ENCODE data around the gene POLE2.
"Not testable (repeated sequence)": the region's sequence is repeated elsewhere in the genome, so short reads cannot be mapped to it uniquely, and the experiment has no call there.

The POLE2 gene

DNA sequence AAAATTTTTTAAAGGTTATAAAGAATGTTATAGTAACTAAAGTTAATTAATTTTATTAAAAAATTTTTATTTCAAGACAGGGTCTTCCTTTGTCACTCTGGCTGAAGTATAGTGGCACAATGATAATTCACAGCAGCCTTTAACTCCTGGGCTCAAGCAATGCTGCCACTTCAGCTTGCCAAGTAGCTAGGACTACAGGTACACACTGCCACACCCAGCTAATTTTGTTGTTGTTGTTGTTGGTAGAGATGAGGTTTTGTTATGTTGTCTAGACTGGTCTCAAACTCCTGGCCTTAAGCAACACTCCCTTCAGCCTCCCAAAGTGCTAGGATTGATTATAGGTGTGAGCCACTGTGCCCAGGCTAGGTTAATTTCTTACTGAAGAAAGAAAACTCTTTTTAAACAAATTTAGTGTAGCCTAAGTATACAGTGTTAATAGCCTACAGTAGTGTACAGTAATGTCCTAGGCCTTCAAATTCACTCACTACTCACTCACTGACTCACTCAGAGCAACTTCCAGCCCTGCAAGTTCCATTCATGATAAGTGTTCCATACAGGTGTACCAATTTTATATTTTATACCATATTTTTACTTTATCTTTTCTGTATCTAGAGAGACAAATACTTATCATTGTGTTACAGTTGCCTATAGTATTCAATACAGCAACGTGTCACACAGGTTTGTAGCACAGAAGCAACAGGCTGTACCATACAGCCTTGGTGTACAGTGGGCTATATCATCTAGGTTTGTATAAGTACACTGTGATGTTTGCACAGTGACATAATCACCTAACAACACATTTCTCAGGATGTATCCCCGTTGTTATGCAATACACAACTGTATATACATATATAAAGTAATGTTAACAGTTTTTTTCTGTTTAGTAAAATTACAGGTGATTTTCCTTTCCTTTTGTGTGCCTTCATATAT, 28.2 kb downstream of the POLE2 start:
- no peak for DNase-seq

DNA sequence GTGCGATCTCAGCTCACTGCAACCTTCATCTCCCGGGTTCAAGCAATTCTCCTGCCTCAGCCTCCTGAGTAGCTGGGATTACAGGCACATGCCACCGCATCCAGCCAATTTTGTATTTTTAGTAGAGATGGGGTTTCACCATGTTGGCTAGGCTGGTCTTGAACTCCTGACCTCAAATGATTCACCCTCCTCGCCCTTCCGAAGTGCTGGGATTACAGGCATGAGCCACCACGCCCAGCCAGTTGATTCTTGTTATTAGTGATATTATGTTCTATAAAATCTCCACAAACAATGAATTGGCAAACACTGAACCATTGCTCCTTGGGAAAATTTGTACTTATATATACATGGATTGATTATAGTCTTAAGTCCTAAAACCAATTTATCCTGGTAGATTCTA, 30.5 kb downstream of the POLE2 start:
- DNase-seq, result not testable (repeated sequence)

DNA sequence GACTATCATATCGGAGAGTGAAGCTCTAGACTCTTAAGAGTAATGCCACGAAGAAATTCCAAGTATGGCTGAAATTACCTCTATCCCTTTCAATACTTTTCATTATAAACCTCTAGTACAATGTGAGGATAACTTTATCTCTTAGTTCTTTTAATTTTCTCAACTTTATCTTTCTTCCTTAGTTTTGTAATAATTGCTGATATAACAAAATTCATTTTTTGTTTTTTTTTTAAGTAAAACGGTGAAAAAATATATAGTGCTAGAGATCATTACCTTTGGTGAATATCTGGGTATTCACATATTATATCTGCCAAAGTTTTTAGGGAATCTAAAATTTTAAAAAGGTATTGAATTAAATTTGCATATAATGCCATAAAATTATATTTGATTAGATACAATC, 33.5 kb downstream of the POLE2 start:
- DNase-seq, result no peak

DNA sequence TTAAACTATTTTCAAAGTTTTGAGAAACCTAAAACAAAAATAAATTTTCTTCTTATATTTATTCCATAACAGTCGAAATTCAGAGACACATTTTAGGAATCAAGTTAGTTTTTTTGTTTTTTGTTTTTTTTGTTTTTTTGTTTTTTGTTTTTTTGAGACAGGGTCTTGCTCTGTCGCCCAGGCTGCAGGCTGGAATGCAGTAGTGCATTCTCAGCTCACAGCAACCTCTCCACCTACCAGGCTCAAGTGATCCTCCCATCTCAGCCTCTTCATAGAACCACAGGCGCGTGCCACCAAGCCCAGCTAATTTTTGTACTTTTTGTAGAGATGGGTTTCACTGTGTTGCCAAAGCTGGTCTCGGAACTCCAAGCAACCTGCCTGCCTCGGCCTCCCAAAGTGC, 34.5 kb downstream of the POLE2 start:
- DNase-seq, result no peak

DNA sequence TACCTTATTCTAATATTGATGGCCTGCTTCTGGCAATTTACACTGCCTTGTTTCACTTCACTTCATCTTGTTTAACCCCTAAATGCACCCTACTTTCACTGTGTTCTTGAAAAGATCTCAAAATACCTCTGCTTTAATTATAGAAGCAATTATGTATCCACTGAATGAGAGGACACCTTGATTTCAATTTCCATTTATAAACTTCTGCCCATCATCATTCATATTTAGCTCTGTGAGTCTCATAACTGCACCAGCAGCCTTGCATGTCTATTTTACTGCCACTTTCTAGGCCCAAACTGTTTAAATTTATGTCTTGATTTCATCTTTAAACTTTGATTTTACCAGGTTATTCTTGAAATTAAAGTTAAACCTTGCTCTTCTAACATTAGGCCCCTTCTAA, 45.9 kb downstream of the POLE2 start:
- DNase-seq, result no peak

DNA sequence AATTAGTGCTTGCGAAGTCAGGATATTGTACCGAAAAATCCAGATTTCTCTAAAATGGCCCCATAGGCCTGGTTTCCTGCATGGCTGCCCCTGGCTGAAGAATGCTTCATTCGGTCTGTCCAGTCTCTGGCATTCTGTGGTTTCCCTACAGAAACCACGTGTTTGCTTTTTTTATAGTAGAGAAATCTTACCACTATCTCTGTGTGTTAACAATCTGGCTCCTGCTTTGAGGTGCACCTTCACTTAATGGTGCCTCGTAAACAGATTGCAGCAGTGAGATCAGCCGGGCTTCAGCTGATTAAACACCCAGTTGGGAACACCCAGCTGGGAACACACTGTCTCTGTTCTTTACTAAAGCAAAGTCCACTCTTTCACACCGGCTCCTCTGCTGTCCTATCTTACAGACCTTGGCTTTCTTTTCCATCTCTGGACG, 46.3 kb downstream of the POLE2 start:
- DNase-seq, result no peak

DNA sequence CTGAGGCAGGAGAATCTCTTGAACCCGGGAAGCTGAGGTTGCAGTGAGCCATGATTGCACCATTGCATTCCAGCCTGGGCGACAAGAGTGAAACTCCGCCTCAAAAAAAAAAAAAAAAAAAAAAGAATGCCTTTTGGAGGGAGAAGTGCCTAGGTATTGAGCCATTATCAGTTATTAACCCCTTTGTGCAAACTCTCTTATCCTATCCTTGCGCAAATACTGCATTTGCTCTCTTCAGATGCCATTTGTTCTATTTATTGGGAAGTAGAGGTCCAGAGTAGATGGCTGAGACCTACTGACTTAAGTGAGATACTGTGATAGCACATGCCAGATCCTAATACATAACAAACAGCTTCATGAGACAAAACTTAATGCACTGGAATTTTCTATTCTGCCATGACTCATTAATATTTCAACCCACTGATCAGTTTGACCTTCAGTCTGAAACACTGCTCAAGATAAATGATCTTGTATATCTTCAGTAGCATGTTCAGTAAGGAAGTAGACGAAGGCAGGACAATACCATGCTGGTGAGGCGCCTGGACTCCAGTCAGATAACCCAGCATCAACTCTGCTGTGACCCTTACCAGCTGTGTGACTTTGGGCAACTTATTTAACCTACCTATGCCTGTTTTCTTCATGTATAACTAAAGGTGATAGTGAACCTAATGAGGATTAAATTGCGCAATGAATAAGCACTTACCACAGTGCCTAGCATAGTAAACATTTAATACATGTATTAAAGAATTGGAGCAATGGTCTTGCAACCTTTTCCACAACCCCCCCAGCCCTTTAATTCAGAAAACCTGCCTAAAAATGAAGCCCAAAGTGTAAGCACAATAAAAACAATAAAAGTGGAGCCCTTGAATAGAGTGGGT, 47.2 kb downstream of the POLE2 start:
- no peak for DNase-seq

DNA sequence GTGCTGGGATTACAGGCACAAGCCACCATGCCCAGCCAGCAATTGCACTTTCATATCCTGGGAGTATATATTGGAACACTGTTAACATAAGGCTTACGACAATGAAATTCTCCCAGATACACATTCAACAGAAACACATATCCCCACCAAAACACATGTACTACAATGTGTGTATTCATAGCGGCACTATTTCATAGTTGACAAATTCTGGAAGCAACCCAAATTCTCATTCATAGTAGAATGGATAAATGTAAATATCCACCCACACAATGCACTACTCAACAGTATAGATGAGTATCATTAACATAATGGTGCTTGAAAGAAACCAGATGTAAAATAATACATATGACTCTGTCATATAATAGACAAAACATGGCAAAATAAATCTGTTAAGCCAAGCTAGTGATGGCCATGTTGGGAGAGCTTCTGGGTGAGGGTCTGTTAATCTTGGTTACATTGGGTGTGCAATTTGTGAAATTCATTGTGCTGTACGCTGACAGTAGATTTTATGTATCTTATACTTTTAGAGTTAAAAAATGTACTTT, 50.4 kb downstream of the POLE2 start:
- DNase-seq, result no peak

DNA sequence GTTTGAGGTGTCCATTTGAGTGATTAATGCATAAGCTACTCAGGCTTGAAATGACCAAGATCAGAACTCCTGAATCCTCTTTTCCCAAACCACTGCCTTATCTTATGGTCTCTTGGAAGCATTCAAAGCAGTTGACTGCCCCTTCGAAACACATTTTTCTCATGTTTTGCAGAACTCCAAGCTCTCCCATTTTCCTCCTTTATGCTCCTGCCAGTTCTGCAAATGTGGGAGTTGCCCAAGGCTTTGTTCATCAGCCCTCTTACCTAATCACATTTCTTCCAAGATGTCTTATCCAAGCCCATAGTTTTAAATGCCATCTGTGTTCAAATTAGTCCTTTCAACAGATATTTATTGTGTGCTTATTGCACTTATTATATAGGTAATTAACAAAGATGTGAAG, 51.1 kb downstream of the POLE2 start:
- no peak for DNase-seq

DNA sequence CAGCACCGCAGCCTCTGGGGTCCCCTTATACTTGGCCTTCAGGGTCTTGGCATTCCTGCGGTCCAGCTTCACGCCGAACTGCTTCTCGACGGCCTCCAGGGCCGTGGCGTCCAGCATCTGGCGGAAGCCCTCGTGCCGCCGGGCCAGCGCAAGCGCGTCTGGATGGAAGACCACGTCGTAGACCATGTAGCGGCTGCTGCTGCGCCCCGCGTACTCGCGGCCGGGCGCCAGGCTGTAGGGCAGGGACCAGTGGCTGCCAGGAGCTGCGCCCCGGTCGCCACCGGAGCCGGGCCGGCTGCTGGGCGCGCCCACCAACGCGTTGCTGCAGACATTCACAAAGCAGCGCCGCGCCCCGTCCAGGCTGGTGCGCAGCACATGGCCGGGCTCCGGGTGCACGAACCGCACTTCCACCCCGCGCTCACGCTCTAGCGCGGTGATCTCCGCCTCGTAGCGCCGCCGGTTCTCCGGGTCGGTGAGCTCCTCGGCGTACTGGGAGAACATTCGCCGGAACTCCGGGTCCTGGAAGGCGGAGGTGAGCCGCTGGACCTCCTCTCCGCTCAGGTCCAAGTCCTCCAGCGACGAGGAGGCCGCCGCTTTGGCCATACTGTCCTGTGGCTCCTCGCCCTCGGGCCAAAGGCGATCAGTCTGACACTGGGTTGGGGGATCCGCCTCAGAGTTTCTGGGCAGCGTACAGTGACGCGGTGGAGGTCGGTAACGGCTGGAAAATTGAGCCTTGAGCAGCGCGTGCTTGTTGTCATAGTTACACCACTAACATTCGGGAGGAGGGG, 53.3 kb downstream of the POLE2 start, which contains the start of gene DNAAF2:
TSS of gene DNAAF2 (minus strand) at position 698 of the 788 bp plus-strand sequence. CDS start at position 603, 95 bp downstream.
- DNase-seq, result no peak

DNA sequence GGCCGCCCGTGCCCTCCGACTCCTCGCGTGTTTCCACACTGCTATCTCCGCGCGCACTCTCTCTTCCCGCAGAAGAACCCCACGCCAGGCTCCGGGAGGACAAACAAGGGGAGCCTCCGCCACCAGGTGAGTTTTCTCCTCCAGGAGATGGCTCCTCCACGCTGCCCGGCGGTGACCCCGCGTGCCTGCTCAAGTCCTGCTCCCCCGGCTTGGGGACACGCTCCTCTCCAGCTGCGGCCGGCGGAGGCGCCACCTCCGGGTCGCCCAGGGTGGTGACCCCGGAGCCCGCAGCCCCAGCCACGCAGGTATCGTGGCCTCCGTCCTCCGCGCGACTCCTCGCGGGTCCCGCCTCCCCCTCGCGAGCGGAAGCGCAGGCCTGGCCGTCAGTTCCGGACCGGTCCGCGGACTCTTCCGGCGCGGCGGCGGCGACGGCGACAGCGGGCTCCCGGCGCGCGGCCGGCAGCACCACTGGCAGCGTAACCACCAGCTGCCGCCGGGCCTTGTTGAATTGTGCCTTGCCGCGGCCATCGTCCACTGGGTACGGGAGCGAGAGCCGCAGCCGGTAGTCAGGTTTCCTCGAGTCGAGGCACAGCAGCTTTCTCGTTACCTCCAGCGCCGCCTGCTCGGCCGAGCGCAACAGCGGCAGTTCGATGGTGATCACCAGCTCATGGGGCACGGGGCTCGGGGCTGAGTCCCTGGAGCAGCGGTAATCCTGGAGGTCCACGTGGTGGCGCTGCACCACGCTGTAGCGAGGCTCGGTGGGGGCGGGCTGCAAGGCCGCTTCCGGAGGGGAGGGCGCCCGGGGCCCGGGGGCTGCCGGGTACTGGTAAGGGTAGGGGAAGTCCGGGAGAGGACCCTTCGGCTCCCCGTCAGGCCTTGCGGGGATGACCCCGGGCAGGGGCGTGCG, 54.1 kb downstream of the POLE2 start:
- DNase-seq, result peak; percentile 63

DNA sequence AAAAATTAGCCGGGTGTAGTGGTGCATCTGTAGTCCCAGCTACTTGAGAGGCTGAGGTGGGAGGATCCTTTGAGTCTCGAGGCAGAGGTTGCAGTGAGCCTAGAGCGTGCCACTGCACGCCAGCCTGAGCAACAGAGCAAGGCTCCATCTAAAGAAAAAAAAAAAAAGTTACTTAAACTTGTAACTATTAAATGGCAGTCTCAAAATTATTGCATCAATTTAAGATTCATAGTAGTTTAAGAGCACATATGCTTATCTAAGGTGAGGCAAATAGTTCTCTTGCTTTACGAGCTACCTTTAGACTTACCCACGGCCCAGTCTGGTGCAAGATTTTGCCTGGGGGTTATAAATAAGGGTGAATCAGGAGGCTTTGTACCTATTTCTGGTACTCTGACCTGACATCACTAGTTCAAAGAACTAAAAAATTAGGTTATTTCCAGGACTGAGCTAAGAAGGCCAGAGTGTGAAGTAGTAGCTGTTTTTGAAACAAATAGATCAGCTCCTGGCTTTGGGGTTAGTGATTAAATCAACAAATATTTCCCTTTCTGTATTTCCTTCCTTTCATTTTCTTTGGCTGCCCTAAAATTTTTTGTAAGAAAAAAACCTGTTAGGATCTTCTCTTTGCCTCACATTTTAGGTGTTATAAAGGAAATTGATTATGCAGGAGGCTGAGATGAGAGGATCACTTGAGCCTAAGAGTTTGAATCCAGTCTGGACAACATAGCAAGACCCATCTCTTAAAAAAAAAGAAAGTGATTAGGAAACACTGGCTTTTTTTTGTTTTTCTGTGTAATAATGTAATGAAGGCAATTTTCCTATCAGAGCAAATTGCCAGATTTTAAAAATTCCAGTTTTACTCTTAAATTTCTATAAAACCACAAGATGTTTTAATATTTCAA, 63.8 kb downstream of the POLE2 start:
- DNase-seq, result no peak

DNA sequence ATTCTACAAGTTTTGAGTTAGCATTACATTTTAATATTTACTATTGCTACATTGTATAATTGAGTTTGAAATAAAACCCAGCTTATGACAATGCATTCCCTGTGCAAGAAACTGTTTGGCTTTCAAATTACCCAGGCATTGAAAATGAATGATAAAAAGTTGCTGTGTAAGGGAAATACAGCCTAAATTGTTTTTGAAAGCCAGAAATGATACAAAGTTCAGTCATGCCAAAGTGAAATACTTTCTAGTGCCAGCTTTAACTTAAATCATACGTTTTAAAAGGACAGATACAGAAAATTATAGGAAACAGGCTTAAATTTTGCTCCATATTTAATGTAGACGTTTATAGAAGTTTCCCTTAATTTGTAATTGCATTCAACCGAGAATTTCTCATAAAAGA, 64.6 kb downstream of the POLE2 start:
- DNase-seq, result no peak

DNA sequence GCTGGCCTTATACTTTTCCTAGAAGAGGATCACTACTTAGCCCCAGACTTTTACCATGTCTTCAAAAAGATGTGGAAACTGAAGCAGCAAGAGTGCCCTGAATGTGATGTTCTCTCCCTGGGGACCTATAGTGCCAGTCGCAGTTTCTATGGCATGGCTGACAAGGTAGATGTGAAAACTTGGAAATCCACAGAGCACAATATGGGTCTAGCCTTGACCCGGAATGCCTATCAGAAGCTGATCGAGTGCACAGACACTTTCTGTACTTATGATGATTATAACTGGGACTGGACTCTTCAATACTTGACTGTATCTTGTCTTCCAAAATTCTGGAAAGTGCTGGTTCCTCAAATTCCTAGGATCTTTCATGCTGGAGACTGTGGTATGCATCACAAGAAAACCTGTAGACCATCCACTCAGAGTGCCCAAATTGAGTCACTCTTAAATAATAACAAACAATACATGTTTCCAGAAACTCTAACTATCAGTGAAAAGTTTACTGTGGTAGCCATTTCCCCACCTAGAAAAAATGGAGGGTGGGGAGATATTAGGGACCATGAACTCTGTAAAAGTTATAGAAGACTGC, 65.9 kb downstream of the POLE2 start:
- DNase-seq, result no peak

DNA sequence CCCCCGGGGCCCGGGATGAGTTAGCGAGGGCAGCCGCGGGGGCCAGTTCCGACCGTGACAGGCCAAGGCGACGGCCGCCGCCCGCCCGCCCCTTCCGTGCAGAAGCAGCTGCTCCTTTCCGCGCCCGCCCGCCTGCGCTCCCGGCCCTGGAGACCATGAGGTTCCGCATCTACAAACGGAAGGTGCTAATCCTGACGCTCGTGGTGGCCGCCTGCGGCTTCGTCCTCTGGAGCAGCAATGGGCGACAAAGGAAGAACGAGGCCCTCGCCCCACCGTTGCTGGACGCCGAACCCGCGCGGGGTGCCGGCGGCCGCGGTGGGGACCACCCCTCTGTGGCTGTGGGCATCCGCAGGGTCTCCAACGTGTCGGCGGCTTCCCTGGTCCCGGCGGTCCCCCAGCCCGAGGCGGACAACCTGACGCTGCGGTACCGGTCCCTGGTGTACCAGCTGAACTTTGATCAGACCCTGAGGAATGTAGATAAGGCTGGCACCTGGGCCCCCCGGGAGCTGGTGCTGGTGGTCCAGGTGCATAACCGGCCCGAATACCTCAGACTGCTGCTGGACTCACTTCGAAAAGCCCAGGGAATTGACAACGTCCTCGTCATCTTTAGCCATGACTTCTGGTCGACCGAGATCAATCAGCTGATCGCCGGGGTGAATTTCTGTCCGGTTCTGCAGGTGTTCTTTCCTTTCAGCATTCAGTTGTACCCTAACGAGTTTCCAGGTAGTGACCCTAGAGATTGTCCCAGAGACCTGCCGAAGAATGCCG, 66.7 kb downstream of the POLE2 start:
- DNase-seq, result no peak

DNA sequence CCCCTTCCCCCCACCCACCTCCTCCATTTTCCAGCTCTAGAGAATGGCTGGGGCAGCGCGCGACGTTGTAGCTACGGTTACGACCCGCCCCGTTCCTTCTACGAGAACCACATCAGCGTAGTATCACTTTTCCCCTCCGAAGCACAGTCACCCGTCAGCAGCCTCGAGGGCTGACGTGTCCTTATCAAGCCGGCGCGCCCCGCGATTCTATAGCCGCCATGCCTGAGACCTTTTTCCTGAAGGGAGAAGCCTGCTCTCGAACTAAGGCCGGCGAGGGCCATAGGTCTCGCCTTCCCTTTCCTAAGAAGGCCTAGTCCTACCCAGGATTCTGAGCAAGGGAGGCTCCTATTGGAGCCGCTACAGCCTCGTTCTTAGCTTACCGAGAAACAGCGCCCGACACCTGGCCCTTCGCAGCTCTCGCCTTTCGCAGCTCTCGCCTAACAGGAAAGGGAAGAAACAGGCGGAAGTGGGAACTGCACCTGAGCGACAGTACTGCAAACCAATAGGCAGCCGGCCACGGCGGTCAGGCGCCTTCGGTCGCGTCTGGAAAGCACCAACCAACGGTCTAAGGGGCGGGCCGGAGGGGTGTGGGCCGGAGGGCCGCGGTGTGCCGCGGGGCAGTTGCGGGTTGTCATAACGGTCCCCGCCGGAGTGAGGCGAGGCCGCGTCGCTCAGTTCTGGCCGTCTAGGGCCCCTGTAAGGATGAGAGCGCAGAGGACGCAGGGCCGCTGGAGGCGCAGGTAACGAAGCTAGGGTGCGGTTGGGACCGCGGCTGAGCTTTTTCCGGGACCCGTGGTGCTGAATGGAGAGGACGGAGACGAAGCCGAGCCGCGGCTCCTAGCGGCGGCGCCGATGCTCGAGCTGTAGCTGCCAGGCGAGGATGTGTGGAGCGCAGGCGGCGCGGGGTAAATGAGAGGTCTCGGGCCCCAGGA, 67.6 kb downstream of the POLE2 start, which contains the start of the genes MGAT2 and RPL36AL:
TSS of gene MGAT2 (plus strand) at position 618 of the 932 bp plus-strand sequence. CDS start 470 bp downstream, outside the sequence.
TSS of gene RPL36AL (minus strand) at position 445 of the 932 bp plus-strand sequence. CDS start 1,522 bp downstream, outside the sequence.
- DNase-seq, result peak; percentile 76

DNA sequence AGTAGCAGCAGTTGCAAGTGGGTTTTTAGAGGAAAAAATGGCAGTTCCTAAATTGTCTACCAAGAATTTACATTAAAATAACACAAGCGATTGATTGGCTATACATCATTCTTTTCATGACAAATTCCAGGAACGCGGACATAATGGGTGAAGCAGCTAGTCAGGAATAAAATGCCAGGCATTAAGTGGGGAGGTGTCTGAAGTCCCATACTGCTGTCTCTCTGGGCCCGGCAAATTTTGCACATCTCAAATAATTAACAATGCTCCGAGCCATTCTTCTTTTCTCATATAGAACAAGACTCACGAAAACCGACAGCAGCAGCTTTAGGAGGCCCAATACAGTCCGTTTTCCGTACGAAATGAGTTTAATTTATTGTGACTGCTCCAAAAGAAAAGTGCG, 68.3 kb downstream of the POLE2 start:
- no peak for DNase-seq

DNA sequence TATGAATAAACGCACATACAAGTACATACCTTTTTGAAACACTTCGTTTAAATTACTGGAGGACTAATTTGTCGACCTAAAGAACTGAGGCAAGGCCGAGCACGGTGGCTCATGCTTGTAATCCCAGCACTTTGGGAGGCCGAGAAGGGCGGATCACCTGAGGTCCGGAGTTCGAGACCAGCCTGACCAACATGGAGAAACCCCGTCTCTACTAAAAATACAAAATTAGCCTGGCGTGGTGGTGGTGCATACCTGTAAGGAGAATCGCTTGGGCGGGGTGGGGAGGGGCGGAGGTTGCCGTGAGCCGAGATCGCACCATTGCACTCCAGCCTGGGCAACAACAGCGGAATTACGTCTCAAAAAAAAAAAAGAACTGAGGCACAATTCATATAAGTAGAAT, 68.7 kb downstream of the POLE2 start:
- not testable (repeated sequence) for DNase-seq
